Chondrocyte (in vitro differentiated cells): ENCODE measurements around the gene DNAJB13. TPM values are rescaled to one million over a fixed set of nuclear protein-coding genes. Genes with fewer than 3 reads are reported as not detected.

Experiments
- DNase-seq: peaks from one replicate; pipeline ENCODE4 v3.0.0; 2021; ENCODE audit warnings: mixed read lengths, low spot score
- H3K27ac Mint-ChIP-seq: one replicate; pipeline ENCODE4 v1.8.0; 2021; ENCODE audit warnings: mild to moderate bottlenecking, moderate library complexity, mixed read lengths; ENCODE audit not compliant: unreplicated experiment
- H3K27me3 Mint-ChIP-seq: 2 replicates; pipeline ENCODE4 v1.8.0; 2021; ENCODE audit warnings: low read depth, mixed read lengths
- H3K36me3 Mint-ChIP-seq: 2 replicates; pipeline ENCODE4 v1.8.0; 2021; ENCODE audit warnings: low read depth, mixed read lengths
- H3K4me1 Mint-ChIP-seq: 2 replicates; pipeline ENCODE4 v1.8.0; 2021; ENCODE audit warnings: low read depth, mild to moderate bottlenecking, mixed read lengths
- H3K4me3 Mint-ChIP-seq: one replicate; pipeline ENCODE4 v1.8.0; 2021; ENCODE audit warnings: mild to moderate bottlenecking, moderate library complexity, mixed read lengths; ENCODE audit not compliant: unreplicated experiment
- H3K9me3 Mint-ChIP-seq: 2 replicates; pipeline ENCODE4 v1.8.0; 2021; ENCODE audit warnings: low read depth, mixed read lengths
- total RNA-seq: library from RNA; stranded (reverse); gene quantifications from 3 replicates; pipeline ENCODE4 v1.2.1, GENCODE V29; 2021
- TF ChIP-seq, protein P1 (sequence below): fragments of 200-600 bp; sonication (generic); IDR thresholded peaks from 2 replicates; pipeline ENCODE4 v1.5.0; 2021; ENCODE audit warnings: antibody characterized with exemption, mild to moderate bottlenecking, moderate library complexity

DNAJB13 gene
- total RNA-seq, 1 donor from 2014 or later: not detected

DNA sequence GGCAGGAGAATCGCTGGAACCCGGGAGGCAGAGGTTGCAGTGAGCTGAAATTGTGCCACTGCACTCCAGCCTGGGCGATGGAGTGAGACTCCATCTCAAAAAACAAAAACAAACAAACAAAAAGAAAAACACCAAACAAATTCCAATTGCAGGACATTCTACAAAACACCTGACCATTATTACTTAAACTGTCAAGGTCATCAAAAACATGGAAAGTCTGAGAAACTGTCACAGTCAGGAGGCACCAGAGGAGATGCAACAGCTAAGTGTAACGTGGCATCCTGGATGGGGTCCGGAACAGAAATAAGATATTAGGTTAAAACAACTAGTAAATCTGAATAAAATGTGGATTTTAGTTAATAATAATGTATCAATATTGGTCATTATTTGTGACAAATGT lies 914 bp upstream of the DNAJB13 start:
- Mint-ChIP-seq H3K4me3 (no peak overlapping the region), H3K4me1 (no peaks in the 10 kb centered on the region), H3K36me3 (peaks cover 1% of the 10 kb centered on the region), H3K27ac (no peak overlapping the region), H3K9me3 (peaks cover 13% of the 10 kb centered on the region), H3K27me3 (no peaks in the 10 kb centered on the region)
- TF ChIP-seq, protein P1, sequence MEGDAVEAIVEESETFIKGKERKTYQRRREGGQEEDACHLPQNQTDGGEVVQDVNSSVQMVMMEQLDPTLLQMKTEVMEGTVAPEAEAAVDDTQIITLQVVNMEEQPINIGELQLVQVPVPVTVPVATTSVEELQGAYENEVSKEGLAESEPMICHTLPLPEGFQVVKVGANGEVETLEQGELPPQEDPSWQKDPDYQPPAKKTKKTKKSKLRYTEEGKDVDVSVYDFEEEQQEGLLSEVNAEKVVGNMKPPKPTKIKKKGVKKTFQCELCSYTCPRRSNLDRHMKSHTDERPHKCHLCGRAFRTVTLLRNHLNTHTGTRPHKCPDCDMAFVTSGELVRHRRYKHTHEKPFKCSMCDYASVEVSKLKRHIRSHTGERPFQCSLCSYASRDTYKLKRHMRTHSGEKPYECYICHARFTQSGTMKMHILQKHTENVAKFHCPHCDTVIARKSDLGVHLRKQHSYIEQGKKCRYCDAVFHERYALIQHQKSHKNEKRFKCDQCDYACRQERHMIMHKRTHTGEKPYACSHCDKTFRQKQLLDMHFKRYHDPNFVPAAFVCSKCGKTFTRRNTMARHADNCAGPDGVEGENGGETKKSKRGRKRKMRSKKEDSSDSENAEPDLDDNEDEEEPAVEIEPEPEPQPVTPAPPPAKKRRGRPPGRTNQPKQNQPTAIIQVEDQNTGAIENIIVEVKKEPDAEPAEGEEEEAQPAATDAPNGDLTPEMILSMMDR: no peak
- no peak for DNase-seq

DNA sequence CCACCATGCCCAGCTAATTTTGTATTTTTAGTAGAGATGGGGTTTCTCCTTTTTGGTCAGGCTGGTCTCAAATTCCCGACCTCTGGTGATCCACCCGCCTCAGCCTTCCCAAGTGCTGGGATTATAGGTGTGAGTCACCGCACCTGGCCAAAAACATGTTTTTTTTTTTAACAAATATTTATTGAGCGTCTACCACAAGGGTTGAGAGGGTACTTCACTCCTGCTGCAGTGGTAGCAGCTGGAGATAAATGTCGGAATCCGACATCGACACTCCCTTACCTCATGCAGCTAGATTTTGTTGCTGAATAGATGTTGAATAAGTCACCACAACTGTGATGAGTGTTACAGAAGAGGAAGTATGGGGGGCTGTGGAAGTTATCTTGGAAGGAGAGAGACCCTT lies 971 bp downstream of the DNAJB13 start:
- H3K4me3 Mint-ChIP-seq: no peak overlapping the region
- no peak for DNase-seq
- peaks cover under 1% of the 10 kb centered on the region for H3K36me3 Mint-ChIP-seq
- H3K4me1 Mint-ChIP-seq: peaks cover 7% of the 10 kb centered on the region
- TF ChIP-seq, protein P1: no peak
- H3K9me3 Mint-ChIP-seq: peaks cover 7% of the 10 kb centered on the region
- no peaks in the 10 kb centered on the region for H3K27me3 Mint-ChIP-seq
- H3K27ac Mint-ChIP-seq: no peak overlapping the region

DNA sequence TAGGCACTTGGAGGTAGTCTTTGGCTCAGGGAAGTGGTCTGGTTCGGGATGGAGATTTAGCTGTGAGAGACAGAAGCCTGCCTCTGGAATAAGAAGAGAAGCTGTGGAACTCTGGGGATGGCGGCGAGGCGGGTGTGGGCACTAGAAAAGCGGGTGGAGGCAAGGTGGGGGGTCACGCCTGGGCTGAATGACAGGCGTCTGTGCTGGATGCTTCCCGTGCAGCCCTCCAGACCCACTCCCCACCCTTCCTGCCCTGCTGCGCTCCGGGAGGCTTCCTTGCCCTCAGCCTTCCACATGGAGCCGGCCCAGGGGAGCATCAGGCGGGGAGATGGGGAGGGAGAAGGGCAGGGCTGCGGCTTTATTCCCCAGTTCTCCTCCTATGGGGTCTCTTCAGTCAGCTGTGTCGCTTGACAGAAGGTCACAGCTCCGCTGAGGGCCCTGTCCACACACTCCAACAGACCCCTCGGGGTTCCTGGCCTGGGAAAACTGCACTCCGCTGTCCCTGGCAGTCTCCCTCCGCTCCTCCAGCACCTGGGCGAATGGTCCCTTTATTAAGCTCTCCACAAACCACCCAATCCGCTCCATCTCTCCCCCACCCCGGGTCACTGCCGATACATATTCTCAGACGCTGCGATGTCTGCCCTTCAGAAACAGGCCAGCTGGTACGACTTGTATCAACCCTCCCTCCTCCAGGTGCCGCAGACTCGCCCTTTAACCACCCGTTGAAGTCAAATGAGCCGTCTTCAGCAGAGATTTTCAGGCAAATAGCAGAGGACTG lies 6.2 kb downstream of the DNAJB13 start:
- Mint-ChIP-seq H3K36me3 (no peaks in the 10 kb centered on the region), H3K4me1 (peaks cover 11% of the 10 kb centered on the region), H3K9me3 (no peaks in the 10 kb centered on the region), H3K4me3 (no peak overlapping the region), H3K27me3 (no peaks in the 10 kb centered on the region), H3K27ac (no peak overlapping the region)
- no peak for DNase-seq
- TF ChIP-seq, protein P1: no peak

DNA sequence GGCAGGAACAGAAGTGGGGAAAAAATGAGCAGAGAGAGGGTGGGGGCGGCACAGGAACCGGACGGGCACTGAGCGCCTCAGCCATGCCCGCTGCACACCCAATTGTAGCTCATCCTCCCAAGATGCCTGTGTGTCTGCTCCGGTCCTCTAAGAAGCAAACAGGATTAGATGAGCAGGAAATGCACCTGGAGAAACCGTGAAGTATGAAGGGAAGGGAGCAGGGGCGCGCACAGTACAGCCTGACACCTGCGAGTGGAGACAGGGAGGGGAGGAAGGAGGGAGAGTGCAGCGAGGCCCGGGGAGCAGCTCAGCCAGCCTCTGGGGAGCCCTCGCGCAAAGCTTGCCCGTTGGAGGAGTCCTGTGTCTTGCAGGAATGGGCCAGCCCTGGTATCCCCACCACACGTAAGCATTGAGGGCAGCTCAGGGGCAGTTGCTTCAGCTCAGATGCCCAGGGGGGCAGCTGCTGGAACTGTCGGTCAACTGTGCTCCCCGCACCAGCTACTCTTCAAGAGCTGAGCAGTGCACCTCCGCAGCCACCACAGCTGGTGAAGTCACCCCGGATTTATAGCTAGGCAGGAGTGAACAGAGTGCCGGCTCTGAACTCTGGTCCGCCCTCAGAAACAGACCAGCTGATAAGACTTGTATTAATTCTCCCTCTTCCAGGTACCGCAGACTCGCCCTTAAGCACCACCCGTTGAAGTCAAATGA lies 7.0 kb downstream of the DNAJB13 start:
- Mint-ChIP-seq H3K27ac (no peak overlapping the region), H3K36me3 (no peaks in the 10 kb centered on the region), H3K4me3 (no peak overlapping the region), H3K9me3 (no peaks in the 10 kb centered on the region), H3K4me1 (peaks cover 11% of the 10 kb centered on the region), H3K27me3 (no peaks in the 10 kb centered on the region)
- no peak for DNase-seq
- TF ChIP-seq, protein P1: no peak

DNA sequence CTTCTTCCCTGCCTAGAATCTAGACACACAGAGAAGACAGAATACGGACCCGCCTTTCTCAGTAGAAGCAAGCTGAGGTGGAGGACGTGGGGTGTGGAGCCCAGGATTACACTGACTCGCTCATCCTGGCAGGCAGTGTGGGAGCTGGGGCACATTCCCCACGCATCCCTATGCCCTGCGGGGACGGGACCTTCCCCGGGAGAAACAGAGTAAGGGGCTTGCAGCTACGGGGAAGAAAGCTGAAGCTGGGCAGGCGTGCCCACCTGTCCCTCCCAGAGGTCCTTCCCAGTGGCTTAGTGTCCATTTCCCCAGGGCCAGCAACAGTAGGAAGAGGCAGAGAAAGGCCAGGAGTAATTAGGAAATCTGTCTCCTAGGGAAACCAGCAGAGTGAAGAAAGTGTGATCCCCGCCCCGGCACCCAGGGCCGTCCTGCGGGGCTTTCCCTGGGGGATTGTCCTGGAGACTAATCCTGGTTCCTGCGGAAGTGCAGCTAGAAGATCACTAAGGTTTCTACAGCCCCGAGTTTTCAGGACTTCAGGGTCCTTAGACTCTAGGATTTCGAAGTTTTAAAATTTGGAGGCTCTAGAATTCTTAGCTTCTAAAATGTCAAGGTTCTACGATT lies 7.8 kb downstream of the DNAJB13 start:
- DNase-seq: no peak
- Mint-ChIP-seq H3K27ac (no peak overlapping the region), H3K36me3 (no peaks in the 10 kb centered on the region), H3K27me3 (no peaks in the 10 kb centered on the region), H3K4me1 (peaks cover 11% of the 10 kb centered on the region), H3K9me3 (no peaks in the 10 kb centered on the region), H3K4me3 (no peak overlapping the region)
- TF ChIP-seq, protein P1: no peak
